Ishikawa (cell line): ENCODE results near the gene TMPRSS6.

Experiments
- CEBPB ChIP-seq: IDR thresholded peaks from 2 replicates; pipeline ENCODE4 v1.6.1; 2012
- CREB1 ChIP-seq: IDR thresholded peaks from 2 replicates; pipeline ENCODE4 v1.6.1; 2012; ENCODE audit warnings: low read depth
- EGR1 ChIP-seq: IDR thresholded peaks from 2 replicates; pipeline ENCODE4 v1.6.1; 2012
- EP300 ChIP-seq: IDR thresholded peaks from 2 replicates; pipeline ENCODE4 v1.6.1; 2012; ENCODE audit warnings: borderline replicate concordance
- MAX ChIP-seq: IDR thresholded peaks from 2 replicates; pipeline ENCODE4 v1.6.1; 2012
- NFIC ChIP-seq: IDR thresholded peaks from 2 replicates; pipeline ENCODE4 v1.6.1; 2012
- RAD21 ChIP-seq: IDR thresholded peaks from 2 replicates; pipeline ENCODE4 v1.6.1; 2012; ENCODE audit warnings: low read depth
- TAF1 ChIP-seq: IDR thresholded peaks from 2 replicates; pipeline ENCODE4 v1.6.1; 2012; ENCODE audit warnings: low read depth, mild to moderate bottlenecking
- TEAD4 ChIP-seq: IDR thresholded peaks from 2 replicates; pipeline ENCODE4 v1.6.1; 2012
- USF1 ChIP-seq: IDR thresholded peaks from 2 replicates; pipeline ENCODE4 v1.6.1; 2012
- YY1 ChIP-seq: IDR thresholded peaks from 2 replicates; pipeline ENCODE4 v1.6.1; 2012; ENCODE audit warnings: low read depth
- TF ChIP-seq, protein P1 (sequence below): IDR thresholded peaks from 2 replicates; pipeline ENCODE4 v1.6.1; 2012; ENCODE audit warnings: low read depth, mild to moderate bottlenecking

DNA sequence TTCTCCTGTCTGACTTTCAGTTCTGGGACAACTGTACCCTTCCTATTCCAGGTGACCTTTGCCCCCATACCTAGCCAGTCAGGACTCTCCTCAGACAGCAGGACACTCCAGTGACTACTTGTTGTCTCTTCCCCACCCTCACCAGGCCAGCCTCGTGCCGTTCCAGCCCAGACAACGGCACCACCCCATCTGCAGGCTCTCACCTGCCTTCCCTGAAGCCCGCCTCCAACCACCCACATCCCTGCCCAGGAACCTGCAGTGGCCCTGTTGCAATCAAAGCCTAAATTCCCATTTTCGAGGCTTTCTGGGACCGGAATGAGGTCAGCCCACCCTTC, 36.5 kb upstream of the TMPRSS6 start:
- TF ChIP-seq RAD21 = no peak
- no peak for TF ChIP-seq CREB1
- TF ChIP-seq, protein P1, sequence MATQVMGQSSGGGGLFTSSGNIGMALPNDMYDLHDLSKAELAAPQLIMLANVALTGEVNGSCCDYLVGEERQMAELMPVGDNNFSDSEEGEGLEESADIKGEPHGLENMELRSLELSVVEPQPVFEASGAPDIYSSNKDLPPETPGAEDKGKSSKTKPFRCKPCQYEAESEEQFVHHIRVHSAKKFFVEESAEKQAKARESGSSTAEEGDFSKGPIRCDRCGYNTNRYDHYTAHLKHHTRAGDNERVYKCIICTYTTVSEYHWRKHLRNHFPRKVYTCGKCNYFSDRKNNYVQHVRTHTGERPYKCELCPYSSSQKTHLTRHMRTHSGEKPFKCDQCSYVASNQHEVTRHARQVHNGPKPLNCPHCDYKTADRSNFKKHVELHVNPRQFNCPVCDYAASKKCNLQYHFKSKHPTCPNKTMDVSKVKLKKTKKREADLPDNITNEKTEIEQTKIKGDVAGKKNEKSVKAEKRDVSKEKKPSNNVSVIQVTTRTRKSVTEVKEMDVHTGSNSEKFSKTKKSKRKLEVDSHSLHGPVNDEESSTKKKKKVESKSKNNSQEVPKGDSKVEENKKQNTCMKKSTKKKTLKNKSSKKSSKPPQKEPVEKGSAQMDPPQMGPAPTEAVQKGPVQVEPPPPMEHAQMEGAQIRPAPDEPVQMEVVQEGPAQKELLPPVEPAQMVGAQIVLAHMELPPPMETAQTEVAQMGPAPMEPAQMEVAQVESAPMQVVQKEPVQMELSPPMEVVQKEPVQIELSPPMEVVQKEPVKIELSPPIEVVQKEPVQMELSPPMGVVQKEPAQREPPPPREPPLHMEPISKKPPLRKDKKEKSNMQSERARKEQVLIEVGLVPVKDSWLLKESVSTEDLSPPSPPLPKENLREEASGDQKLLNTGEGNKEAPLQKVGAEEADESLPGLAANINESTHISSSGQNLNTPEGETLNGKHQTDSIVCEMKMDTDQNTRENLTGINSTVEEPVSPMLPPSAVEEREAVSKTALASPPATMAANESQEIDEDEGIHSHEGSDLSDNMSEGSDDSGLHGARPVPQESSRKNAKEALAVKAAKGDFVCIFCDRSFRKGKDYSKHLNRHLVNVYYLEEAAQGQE = no peak
- TF ChIP-seq MAX = no peak
- no peak for TF ChIP-seq USF1
- no peak for TF ChIP-seq EGR1
- TF ChIP-seq CEBPB = no peak
- TF ChIP-seq TAF1 = no peak
- TF ChIP-seq TEAD4 = no peak
- no peak for TF ChIP-seq EP300
- TF ChIP-seq YY1 = no peak
- no peak for TF ChIP-seq NFIC
